ENCODE results near the gene PXT1. TPM values are rescaled to one million over a fixed set of nuclear protein-coding genes. Genes with fewer than 3 reads are reported as not detected.

Gene PXT1
- total RNA-seq, 3 donors from 2014 or later, result not detected

DNA sequence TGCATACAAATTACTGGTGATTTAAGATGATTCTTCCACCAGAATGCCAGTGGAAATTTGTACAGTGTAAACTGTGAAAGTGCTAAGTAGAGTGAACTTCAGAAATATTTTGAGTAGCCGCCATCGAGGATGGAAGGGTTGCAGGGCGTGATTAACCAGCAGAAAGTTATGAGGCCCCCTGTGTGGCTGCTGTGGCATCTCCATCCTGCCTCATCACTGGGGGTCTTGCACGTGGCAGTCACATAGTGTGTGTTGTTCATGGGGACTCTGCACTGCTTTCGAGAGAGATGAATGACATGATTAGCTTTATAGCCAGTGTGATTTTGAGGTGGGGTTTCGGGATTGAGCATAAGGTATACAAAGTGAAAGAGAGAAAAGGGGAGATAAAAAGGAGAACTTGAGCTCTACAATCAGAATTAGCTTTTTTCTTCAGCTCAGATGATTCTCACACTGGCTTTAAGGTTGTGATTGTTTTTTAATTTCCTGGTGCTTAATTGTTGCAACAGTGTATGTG lies 26.6 kb upstream of the PXT1 start:
- DNase-seq (no peak), ATAC-seq (no peak)
- Histone ChIP-seq H3K9me3 (no peaks in the 10 kb centered on the region), H3K4me1 (ENCODE audit: low read depth) (no peaks in the 10 kb centered on the region), H3K36me3 (ENCODE audit: low read depth) (no peaks in the 10 kb centered on the region), H3K4me3 (no peak overlapping the region)
- intact Hi-C loops (cut with DNase I, micrococcal nuclease), result no loop called here
- TF ChIP-seq, protein P1, sequence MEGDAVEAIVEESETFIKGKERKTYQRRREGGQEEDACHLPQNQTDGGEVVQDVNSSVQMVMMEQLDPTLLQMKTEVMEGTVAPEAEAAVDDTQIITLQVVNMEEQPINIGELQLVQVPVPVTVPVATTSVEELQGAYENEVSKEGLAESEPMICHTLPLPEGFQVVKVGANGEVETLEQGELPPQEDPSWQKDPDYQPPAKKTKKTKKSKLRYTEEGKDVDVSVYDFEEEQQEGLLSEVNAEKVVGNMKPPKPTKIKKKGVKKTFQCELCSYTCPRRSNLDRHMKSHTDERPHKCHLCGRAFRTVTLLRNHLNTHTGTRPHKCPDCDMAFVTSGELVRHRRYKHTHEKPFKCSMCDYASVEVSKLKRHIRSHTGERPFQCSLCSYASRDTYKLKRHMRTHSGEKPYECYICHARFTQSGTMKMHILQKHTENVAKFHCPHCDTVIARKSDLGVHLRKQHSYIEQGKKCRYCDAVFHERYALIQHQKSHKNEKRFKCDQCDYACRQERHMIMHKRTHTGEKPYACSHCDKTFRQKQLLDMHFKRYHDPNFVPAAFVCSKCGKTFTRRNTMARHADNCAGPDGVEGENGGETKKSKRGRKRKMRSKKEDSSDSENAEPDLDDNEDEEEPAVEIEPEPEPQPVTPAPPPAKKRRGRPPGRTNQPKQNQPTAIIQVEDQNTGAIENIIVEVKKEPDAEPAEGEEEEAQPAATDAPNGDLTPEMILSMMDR (IDR thresholded peaks at IDR 0.05), result no peak

DNA sequence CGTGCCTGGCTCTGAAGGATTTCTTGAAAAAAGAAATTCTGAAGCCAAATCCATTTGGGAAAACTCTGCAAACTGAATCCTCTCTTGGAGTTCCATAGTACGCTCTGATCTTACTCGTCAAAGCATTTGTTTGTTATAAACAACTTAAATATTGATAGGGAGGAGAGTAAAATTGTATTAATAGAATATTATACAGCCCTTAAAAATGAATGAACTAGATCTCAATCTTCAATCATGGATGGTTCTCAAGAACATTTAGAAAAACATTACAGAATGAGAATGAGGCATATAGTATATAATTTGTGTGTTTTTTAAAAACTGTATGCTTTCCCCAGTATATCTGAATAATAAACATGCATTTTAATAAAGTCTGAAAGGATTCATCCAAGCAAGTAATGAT lies 25.0 kb upstream of the PXT1 start:
- intact Hi-C loops (cut with DNase I, micrococcal nuclease), result no loop called here
- no peaks in the 10 kb centered on the region for H3K4me1 ChIP-seq (ENCODE audit: low read depth)
- no peaks in the 10 kb centered on the region for H3K9me3 ChIP-seq
- TF ChIP-seq, protein P1 (IDR thresholded peaks at IDR 0.05), result no peak
- no peaks in the 10 kb centered on the region for H3K36me3 ChIP-seq (ENCODE audit: low read depth)
- DNase-seq (no peak), ATAC-seq (no peak)
- H3K4me3 ChIP-seq, result no peak overlapping the region

DNA sequence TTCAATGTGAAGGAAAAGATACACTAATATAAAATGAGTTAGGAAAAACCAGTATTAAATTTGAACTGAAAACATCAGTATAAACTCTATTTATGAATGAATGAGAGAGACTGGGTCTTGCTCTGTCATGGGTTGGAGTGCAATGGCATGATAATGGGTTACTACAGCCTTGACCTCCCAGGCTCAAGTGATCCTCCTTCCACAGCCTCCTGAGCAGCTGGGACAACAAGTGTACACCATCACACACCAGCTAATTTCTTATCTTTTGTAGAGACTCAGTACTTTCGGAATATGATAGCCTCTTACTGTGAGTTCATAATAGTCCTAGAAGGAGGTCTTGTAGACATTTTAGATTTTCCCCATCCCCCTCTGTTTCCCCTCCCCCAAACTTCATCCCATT lies 21.6 kb upstream of the PXT1 start:
- DNase-seq (no peak), ATAC-seq (no peak)
- intact Hi-C loops (cut with DNase I, micrococcal nuclease), result no loop called here
- Histone ChIP-seq H3K9me3 (no peaks in the 10 kb centered on the region), H3K4me3 (no peak overlapping the region), H3K4me1 (ENCODE audit: low read depth) (peaks cover 2% of the 10 kb centered on the region), H3K36me3 (ENCODE audit: low read depth) (no peaks in the 10 kb centered on the region)
- TF ChIP-seq, protein P1 (IDR thresholded peaks at IDR 0.05), result no peak

DNA sequence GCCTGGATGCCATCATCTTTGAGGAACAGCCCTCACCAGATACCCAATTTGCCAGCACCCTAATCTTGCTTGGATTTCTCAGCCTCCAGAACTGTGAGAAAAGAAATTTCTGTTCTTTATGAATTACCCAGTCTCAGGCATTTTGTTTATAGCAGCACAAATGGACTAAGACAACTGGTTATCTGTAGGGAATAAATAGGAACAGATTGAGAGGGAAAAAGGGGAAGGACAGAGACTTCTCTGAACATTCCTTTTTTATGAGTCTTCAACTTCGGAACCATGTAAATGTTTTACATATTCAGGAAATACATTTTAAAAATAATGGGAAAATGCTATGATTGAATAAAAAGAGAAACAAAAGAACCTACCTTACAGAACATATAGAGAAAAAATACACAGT lies 21.0 kb upstream of the PXT1 start:
- DNase-seq, result no peak
- Histone ChIP-seq H3K4me3 (no peak overlapping the region), H3K36me3 (ENCODE audit: low read depth) (no peaks in the 10 kb centered on the region), H3K9me3 (no peaks in the 10 kb centered on the region), H3K4me1 (ENCODE audit: low read depth) (peaks cover 6% of the 10 kb centered on the region)
- ATAC-seq, result no peak
- intact Hi-C loops (cut with DNase I, micrococcal nuclease), result no loop called here
- TF ChIP-seq, protein P1 (IDR thresholded peaks at IDR 0.05), result no peak

- no peaks in the 10 kb centered on the region for H3K36me3 ChIP-seq (ENCODE audit: low read depth)
- TF ChIP-seq, protein P1 (IDR thresholded peaks at IDR 0.05), result no peak
- H3K4me3 ChIP-seq, result no peak overlapping the region
- H3K4me1 ChIP-seq (ENCODE audit: low read depth), result peaks cover 6% of the 10 kb centered on the region
- H3K9me3 ChIP-seq, result no peaks in the 10 kb centered on the region
- DNase-seq, result no peak
- no peak for ATAC-seq
- intact Hi-C loops (cut with DNase I, micrococcal nuclease), result no loop called here
Observed at GRCh38 chr6:36461646-36462045, 19.0 kb upstream of the PXT1 start.

- intact Hi-C loops (cut with DNase I, micrococcal nuclease), result no loop called here
- Histone ChIP-seq H3K4me3 (no peak overlapping the region), H3K4me1 (ENCODE audit: low read depth) (peaks cover 6% of the 10 kb centered on the region), H3K36me3 (ENCODE audit: low read depth) (no peaks in the 10 kb centered on the region), H3K9me3 (no peaks in the 10 kb centered on the region)
- no peak for DNase-seq
- TF ChIP-seq, protein P1 (IDR thresholded peaks at IDR 0.05), result no peak
- no peak for ATAC-seq
Observed at GRCh38 chr6:36460916-36461315, 18.3 kb upstream of the PXT1 start.
